ENCODE results near the gene CES4A. TPM values are rescaled to one million over a fixed set of nuclear protein-coding genes. Genes with fewer than 3 reads are reported as not detected.

Gene CES4A
- polyA plus RNA-seq, 4 donors, result 4.8 to 26.3 (median 10.5) TPM

DNA sequence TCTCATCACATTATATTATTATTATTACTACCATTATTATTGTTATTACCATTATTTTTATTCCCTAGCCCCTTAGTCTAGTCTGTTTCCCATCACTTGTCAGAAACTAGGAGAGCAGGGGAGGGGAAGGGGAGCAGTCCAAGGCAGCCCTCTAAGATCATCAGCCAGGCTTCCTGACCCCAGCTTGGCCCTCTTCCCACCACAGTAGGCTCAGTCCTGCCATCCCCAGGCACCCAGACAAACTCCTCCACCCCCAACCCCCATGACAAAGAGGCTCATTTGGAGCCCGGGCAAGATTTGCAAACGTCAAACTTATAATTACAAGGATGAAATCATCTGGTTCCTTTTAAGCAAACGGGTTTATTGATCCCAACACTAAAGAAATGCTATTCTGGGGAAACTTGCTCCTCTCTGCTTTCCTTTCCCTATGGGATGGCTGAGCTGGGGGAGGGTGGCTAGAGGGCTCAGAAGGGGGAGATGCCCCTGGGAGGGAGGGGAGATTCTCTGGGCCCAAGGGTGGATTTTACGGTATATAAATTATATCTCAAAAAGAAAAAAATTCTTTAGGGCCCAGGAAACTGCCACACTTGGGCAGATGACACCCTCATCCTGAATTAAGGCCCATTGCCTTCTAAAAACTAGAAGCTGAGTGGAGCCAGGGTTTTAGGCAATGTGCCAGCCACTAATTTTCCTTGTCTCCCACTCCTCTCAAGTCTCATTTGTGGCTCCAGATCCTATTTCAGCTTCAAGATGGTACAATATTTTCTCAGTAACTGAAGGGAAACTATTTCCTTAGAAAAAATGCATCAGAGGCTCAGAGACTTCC is 36.2 kb downstream of the CES4A start:
- 50 to 67% (median 59%) methylated on average over 4 of the region's 4 CpGs for WGBS, 3 donors
- no peak for DNase-seq

DNA sequence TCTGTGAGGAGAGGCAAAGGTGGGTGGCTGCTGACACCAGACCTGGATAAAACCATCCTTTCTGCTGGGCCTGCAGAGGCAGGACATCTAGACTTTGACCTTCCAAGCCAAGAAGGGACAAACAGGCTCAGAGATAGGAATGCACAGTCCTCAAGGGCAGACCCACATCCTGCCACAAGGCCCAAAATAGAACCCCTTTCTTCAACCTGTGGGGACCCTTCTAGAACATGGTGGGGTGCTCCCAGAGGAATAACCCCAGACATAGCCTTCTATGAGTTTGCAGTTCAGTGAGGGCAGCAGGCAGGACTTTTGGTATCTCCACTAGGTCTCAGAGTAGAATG is 36.8 kb downstream of the CES4A start:
- peaks cover 0 to 11% (median 0%) of the 10 kb centered on the region in 3 donors for H3K4me1 ChIP-seq (ENCODE audit: control insufficient read depth in 3 of 3, insufficient read depth in 2 of 3, low read depth in 1 of 3, low read length in 2 of 3)
- FAIRE-seq, result no peak

More for the DNA sequence above, 36.2 kb downstream of the CES4A start:
- FAIRE-seq, result no peak
- peaks cover 0 to 10% (median 0%) of the 10 kb centered on the region in 3 donors for H3K4me1 ChIP-seq (ENCODE audit: control insufficient read depth in 3 of 3, insufficient read depth in 2 of 3, low read depth in 1 of 3, low read length in 2 of 3)
- no peak overlapping the region for H3K4me3 ChIP-seq (ENCODE audit: low read depth in 1 of 3, low read length in 3 of 3)
- H3K27ac ChIP-seq (ENCODE audit: low read depth in 1 of 3, low read length in 2 of 3), result no peak overlapping the region
- H3K9me3 ChIP-seq (ENCODE audit: control insufficient read depth in 2 of 2, insufficient read depth in 1 of 2, low read depth in 1 of 2, low read length in 1 of 2), result no peaks in the 10 kb centered on the region
- no peaks in the 10 kb centered on the region for H3K36me3 ChIP-seq (ENCODE audit: control insufficient read depth in 3 of 3, insufficient read depth in 2 of 3, low read depth in 1 of 3, low read length in 3 of 3)
- H3K27me3 ChIP-seq (ENCODE audit: control insufficient read depth in 3 of 3, insufficient read depth in 3 of 3, low read length in 3 of 3), result no peaks in the 10 kb centered on the region

DNA sequence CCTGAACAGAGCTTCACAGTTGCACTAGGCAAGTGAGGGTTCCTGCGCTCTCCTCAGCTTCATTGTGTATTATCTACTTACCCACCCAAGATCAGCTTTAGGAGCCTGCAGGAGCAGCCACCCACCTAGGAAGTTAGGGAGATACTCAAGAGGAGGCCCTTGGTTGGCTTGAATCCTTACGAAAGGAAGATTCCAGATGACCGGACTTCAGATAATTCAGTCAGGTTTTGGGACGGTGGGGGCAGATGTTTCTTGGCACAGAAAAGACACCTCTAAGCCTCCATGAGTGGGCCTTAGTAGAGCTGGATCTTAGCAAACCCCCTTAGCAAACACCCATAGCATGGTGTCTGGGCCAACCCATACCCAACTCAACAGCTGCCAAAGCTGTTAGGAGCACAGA is 38.2 kb downstream of the CES4A start:
- H3K4me3 ChIP-seq (ENCODE audit: low read depth in 1 of 3, low read length in 3 of 3), result no peak overlapping the region
- H3K36me3 ChIP-seq (ENCODE audit: control insufficient read depth in 3 of 3, insufficient read depth in 2 of 3, low read depth in 1 of 3, low read length in 3 of 3), result peaks cover 0 to 8% (median 0%) of the 10 kb centered on the region in 3 donors
- H3K27ac ChIP-seq (ENCODE audit: low read depth in 1 of 3, low read length in 2 of 3), result no peak overlapping the region
- 90 to 97% (median 97%) methylated on average over 4 of the region's 4 CpGs for WGBS, 3 donors
- DNase-seq (no peak), FAIRE-seq (no peak)
- H3K4me1 ChIP-seq (ENCODE audit: control insufficient read depth in 3 of 3, insufficient read depth in 2 of 3, low read depth in 1 of 3, low read length in 2 of 3), result peaks cover 0 to 19% (median 0%) of the 10 kb centered on the region in 3 donors
- no peaks in the 10 kb centered on the region for H3K9me3 ChIP-seq (ENCODE audit: control insufficient read depth in 2 of 2, insufficient read depth in 1 of 2, low read depth in 1 of 2, low read length in 1 of 2)
- no peaks in the 10 kb centered on the region for H3K27me3 ChIP-seq (ENCODE audit: control insufficient read depth in 3 of 3, insufficient read depth in 3 of 3, low read length in 3 of 3)

More for the DNA sequence above, 36.8 kb downstream of the CES4A start:
- Histone ChIP-seq H3K27ac (ENCODE audit: low read depth in 1 of 3, low read length in 2 of 3) (no peak overlapping the region), H3K36me3 (ENCODE audit: control insufficient read depth in 3 of 3, insufficient read depth in 2 of 3, low read depth in 1 of 3, low read length in 3 of 3) (no peaks in the 10 kb centered on the region), H3K27me3 (ENCODE audit: control insufficient read depth in 3 of 3, insufficient read depth in 3 of 3, low read length in 3 of 3) (no peaks in the 10 kb centered on the region), H3K9me3 (ENCODE audit: control insufficient read depth in 2 of 2, insufficient read depth in 1 of 2, low read depth in 1 of 2, low read length in 1 of 2) (no peaks in the 10 kb centered on the region), H3K4me3 (ENCODE audit: low read depth in 1 of 3, low read length in 3 of 3) (no peak overlapping the region)
- DNase-seq, result peak; percentile 20 to 29

DNA sequence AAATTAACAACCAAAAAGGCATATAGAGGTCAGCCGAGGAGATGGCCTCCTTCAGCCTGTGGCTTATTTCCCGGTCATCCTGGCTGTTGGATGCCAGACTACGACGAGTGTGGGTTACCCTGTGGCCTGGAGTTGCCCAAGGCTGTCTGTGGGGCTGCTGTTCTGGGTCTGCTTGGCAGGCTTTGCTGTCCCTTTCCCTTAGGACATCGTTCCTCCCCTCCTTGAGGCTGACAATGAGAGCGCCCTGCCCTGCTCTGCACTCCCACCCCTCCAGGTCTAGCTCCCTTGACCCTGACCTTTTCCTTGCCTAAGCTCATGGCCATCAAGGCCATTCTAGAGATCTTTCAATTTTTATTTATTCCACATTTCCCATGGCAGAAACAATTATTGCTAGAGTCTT is 38.7 kb downstream of the CES4A start:
- no peaks in the 10 kb centered on the region for H3K9me3 ChIP-seq (ENCODE audit: control insufficient read depth in 2 of 2, insufficient read depth in 1 of 2, low read depth in 1 of 2, low read length in 1 of 2)
- no peak for FAIRE-seq
- H3K27me3 ChIP-seq (ENCODE audit: control insufficient read depth in 3 of 3, insufficient read depth in 3 of 3, low read length in 3 of 3), result no peaks in the 10 kb centered on the region
- H3K4me1 ChIP-seq (ENCODE audit: control insufficient read depth in 3 of 3, insufficient read depth in 2 of 3, low read depth in 1 of 3, low read length in 2 of 3), result peaks cover 0 to 19% (median 0%) of the 10 kb centered on the region in 3 donors
- no peak for DNase-seq
- H3K36me3 ChIP-seq (ENCODE audit: control insufficient read depth in 3 of 3, insufficient read depth in 2 of 3, low read depth in 1 of 3, low read length in 3 of 3), result peaks cover 0 to 11% (median 0%) of the 10 kb centered on the region in 3 donors
- no peak overlapping the region for H3K27ac ChIP-seq (ENCODE audit: low read depth in 1 of 3, low read length in 2 of 3)
- no peak overlapping the region for H3K4me3 ChIP-seq (ENCODE audit: low read depth in 1 of 3, low read length in 3 of 3)
- WGBS, 3 donors, result 88 to 98% (median 98%) methylated on average over 6 of the region's 6 CpGs

DNA sequence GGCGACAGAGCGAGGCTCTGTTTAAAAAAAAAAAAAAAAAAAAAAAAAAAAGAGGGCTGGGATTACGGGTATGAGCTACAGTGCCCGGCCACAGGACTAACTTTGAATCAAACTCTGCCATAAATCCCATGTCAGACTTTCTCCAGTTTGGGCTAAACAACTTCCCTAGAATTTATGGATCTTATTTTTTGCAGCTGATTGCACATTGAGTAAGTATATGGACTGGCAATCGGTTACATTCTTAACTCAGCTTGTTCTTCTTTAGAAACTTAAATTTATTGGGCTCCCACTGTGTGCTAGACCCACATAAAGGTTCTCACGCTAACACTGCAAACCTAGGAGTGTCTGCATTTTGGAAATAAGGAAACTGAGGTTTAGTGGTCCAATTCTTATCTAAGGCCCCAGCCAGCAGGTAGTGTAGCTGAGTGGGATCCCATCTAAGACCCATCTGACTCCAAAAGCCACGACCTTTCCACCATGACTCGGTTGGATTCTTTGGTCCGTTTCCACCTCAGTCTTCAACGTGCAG is 39.8 kb downstream of the CES4A start:
- H3K27ac ChIP-seq (ENCODE audit: low read depth in 1 of 3, low read length in 2 of 3), result peak overlapping the region; percentile 83 to 100 (median 96)
- WGBS, 3 donors, result 30 to 40% (median 33%) methylated on average over 9 to 10 of the region's 10 CpGs
- no peaks in the 10 kb centered on the region for H3K27me3 ChIP-seq (ENCODE audit: control insufficient read depth in 3 of 3, insufficient read depth in 3 of 3, low read length in 3 of 3)
- H3K9me3 ChIP-seq (ENCODE audit: control insufficient read depth in 2 of 2, insufficient read depth in 1 of 2, low read depth in 1 of 2, low read length in 1 of 2), result no peaks in the 10 kb centered on the region
- peak overlapping the region; percentile 48 to 88 (median 82) for H3K4me3 ChIP-seq (ENCODE audit: low read depth in 1 of 3, low read length in 3 of 3)
- FAIRE-seq (no peak), DNase-seq (no peak)
- peaks cover 0 to 13% (median 2%) of the 10 kb centered on the region in 3 donors for H3K36me3 ChIP-seq (ENCODE audit: control insufficient read depth in 3 of 3, insufficient read depth in 2 of 3, low read depth in 1 of 3, low read length in 3 of 3)
- H3K4me1 ChIP-seq (ENCODE audit: control insufficient read depth in 3 of 3, insufficient read depth in 2 of 3, low read depth in 1 of 3, low read length in 2 of 3), result peaks cover 0 to 19% (median 0%) of the 10 kb centered on the region in 3 donors

DNA sequence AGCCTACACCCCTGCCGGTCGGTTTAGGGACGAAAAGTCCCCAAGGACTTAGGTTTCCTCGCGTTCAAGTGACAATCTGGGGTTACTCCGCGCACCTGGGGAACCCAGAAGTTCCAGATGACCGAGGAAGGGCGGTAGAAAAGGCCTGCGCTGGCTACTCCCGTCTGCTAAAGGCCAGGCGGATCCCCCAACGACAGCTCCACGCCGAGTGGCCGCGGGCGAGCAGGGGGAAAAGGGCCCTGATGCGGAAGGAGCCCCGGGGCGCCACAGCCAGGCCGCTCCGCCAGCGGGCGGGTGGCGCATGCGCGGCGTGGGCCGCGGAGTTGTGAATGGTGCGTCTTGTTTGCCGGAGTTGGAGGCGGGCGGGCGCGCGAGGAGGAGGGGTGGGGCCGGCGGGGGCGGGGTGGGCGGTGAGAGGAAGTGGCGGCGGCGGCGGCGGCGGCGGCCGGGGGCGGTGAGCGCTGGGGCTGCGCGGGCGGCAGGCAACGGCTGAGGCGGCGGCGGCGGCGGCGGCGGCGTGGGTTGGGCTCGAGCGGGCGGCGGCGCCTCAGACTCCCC is 40.4 kb downstream of the CES4A start, which contains the start of gene CBFB:
TSS of gene CBFB (plus strand) at position 454 of the 558 bp plus-strand sequence. CDS start 259 bp downstream, outside the sequence.
- H3K4me1 ChIP-seq (ENCODE audit: control insufficient read depth in 3 of 3, insufficient read depth in 2 of 3, low read depth in 1 of 3, low read length in 2 of 3), result peaks cover 0 to 19% (median 0%) of the 10 kb centered on the region in 3 donors
- peak; percentile 91 to 97 for DNase-seq
- H3K9me3 ChIP-seq (ENCODE audit: control insufficient read depth in 2 of 2, insufficient read depth in 1 of 2, low read depth in 1 of 2, low read length in 1 of 2), result no peaks in the 10 kb centered on the region
- no peak for FAIRE-seq
- WGBS, 3 donors, result 1% methylated on average over 24 to 68 of the region's 69 CpGs
- peak within 1 kb of the TSS; percentile 82 to 88 (median 85) for H3K4me3 ChIP-seq (ENCODE audit: low read depth in 1 of 3, low read length in 3 of 3)
- peaks cover 0 to 18% (median 2%) of the 10 kb centered on the region in 3 donors for H3K36me3 ChIP-seq (ENCODE audit: control insufficient read depth in 3 of 3, insufficient read depth in 2 of 3, low read depth in 1 of 3, low read length in 3 of 3)
- H3K27me3 ChIP-seq (ENCODE audit: control insufficient read depth in 3 of 3, insufficient read depth in 3 of 3, low read length in 3 of 3), result no peaks in the 10 kb centered on the region
- peak within 1 kb of the TSS; percentile 87 to 100 (median 96) for H3K27ac ChIP-seq (ENCODE audit: low read depth in 1 of 3, low read length in 2 of 3)

DNA sequence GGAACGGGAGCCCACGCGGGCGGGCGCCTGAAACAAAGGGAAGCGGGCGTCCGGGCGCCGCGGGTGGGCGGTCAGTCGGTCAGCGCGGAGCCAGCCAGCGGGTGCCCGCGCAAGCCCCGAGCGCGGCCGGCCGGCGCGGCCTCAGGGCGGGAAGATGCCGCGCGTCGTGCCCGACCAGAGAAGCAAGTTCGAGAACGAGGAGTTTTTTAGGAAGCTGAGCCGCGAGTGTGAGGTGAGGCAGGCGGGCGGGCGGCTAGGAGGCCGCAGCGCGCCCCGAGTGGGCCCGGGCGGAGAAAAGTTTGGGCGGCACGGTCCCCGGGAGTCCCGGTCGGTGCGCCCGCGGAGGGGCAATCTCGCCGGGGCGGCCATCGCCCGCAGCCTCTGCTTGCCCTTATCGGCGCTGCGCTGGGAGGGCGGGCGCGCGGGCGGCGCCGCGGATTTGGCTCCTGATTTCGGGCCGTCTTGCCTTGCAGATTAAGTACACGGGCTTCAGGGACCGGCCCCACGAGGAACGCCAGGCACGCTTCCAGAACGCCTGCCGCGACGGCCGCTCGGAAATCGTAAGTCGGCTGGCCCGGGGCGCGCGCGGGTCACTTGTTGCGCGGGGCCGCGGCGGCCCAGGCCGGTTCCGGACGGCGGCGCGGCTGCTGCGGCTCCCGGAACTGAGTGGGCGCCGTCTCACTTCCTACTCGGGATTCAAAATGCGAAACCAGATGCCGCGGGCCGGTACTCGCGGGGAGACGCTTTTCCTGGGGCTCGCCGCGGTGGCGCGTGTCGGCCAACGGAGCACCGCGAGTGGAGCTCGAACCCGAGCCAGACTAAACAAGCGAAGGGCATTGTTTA is 41.1 kb downstream of the CES4A start:
- no peaks in the 10 kb centered on the region for H3K27me3 ChIP-seq (ENCODE audit: control insufficient read depth in 3 of 3, insufficient read depth in 3 of 3, low read length in 3 of 3)

More for the DNA sequence above, 41.1 kb downstream of the CES4A start:
- Histone ChIP-seq H3K4me1 (ENCODE audit: control insufficient read depth in 3 of 3, insufficient read depth in 2 of 3, low read depth in 1 of 3, low read length in 2 of 3) (peaks cover 0 to 19% (median 0%) of the 10 kb centered on the region in 3 donors), H3K36me3 (ENCODE audit: control insufficient read depth in 3 of 3, insufficient read depth in 2 of 3, low read depth in 1 of 3, low read length in 3 of 3) (peaks cover 0 to 20% (median 2%) of the 10 kb centered on the region in 3 donors), H3K27ac (ENCODE audit: low read depth in 1 of 3, low read length in 2 of 3) (peak overlapping the region; percentile 87 to 95 (median 89)), H3K9me3 (ENCODE audit: control insufficient read depth in 2 of 2, insufficient read depth in 1 of 2, low read depth in 1 of 2, low read length in 1 of 2) (no peaks in the 10 kb centered on the region), H3K4me3 (ENCODE audit: low read depth in 1 of 3, low read length in 3 of 3) (peak overlapping the region; percentile 82 to 88 (median 85))
- WGBS, 3 donors, result 0 to 1% (median 0%) methylated on average over 83 to 123 of the region's 123 CpGs
- no peak for FAIRE-seq
- DNase-seq, result peak; percentile 57 to 84
